H9 (cell line): ENCODE measurements around the gene KAT8. TPM values are rescaled to one million over a fixed set of nuclear protein-coding genes. Genes with fewer than 3 reads are reported as not detected.
A peak's percentile ranks its signal among the peaks of the same experiment; 100 is the strongest.

Experiments
- DNase-seq: peaks from one replicate; pipeline ENCODE4 v3.0.0-alpha.2; 2017
- H2AFZ ChIP-seq: one replicate; pipeline ENCODE4 v1.6.1; 2013; ENCODE audit warnings: mild to moderate bottlenecking, low read length, control low read depth, moderate library complexity
- H2AK5ac ChIP-seq: 2 replicates; pipeline ENCODE4 v1.6.1; 2013; ENCODE audit warnings: low read length, control low read depth, mixed read lengths; ENCODE audit not compliant: insufficient read length
- H2BK120ac ChIP-seq: one replicate; pipeline ENCODE4 v1.6.1; 2013; ENCODE audit warnings: low read depth, mild to moderate bottlenecking, low read length, control low read depth, inconsistent platforms; ENCODE audit not compliant: poor library complexity, severe bottlenecking
- H2BK12ac ChIP-seq: 2 replicates; pipeline ENCODE4 v1.6.1; 2013; ENCODE audit warnings: low read length, control low read depth, mixed read lengths, low read depth; ENCODE audit not compliant: insufficient read length
- H2BK15ac ChIP-seq: 2 replicates; pipeline ENCODE4 v1.6.1; 2013; ENCODE audit warnings: low read depth, low read length, control low read depth
- H2BK20ac ChIP-seq: one replicate; pipeline ENCODE4 v1.6.1; 2013; ENCODE audit warnings: low read depth, mild to moderate bottlenecking, low read length, control low read depth, inconsistent platforms; ENCODE audit not compliant: poor library complexity, severe bottlenecking
- H2BK5ac ChIP-seq: 2 replicates; pipeline ENCODE4 v1.6.1; 2013; ENCODE audit warnings: low read length, control low read depth, mixed read lengths; ENCODE audit not compliant: insufficient read length
- H3K14ac ChIP-seq: 2 replicates; pipeline ENCODE4 v1.6.1; 2013; ENCODE audit warnings: low read length, control low read depth; ENCODE audit not compliant: insufficient read depth
- H3K18ac ChIP-seq: 2 replicates; pipeline ENCODE4 v1.6.1; 2013; ENCODE audit warnings: low read depth, mild to moderate bottlenecking, mixed read lengths, low read length, control low read depth; ENCODE audit not compliant: insufficient read length
- H3K23ac ChIP-seq: 2 replicates; pipeline ENCODE4 v1.6.1; 2013; ENCODE audit warnings: low read length, control low read depth, mixed read lengths, low read depth; ENCODE audit not compliant: insufficient read length
- H3K23me2 ChIP-seq: 2 replicates; pipeline ENCODE4 v1.6.1; 2013; ENCODE audit warnings: low read depth, mild to moderate bottlenecking, mixed read lengths, low read length, control low read depth; ENCODE audit not compliant: insufficient read length, poor library complexity, severe bottlenecking
- H3K27ac ChIP-seq: 2 replicates; pipeline ENCODE4 v1.5.1; 2013; ENCODE audit warnings: low read length, control low read depth, mixed read lengths, low read depth; ENCODE audit not compliant: insufficient read length
- H3K27me3 ChIP-seq: 2 replicates; pipeline ENCODE4 v1.6.1; 2013; ENCODE audit warnings: low read length, control low read depth, inconsistent platforms; ENCODE audit not compliant: insufficient read depth
- H3K4ac ChIP-seq: 2 replicates; pipeline ENCODE4 v1.6.1; 2013; ENCODE audit warnings: low read depth, mild to moderate bottlenecking, control low read depth, inconsistent platforms, low read length, moderate library complexity
- H3K4me1 ChIP-seq: 2 replicates; pipeline ENCODE4 v1.6.1; 2013; ENCODE audit warnings: low read length, control low read depth, inconsistent platforms; ENCODE audit not compliant: insufficient read depth
- H3K4me2 ChIP-seq: 2 replicates; pipeline ENCODE4 v1.6.1; 2013; ENCODE audit warnings: low read length, control low read depth, mixed read lengths; ENCODE audit not compliant: insufficient read length, insufficient read depth
- H3K56ac ChIP-seq: 2 replicates; pipeline ENCODE4 v1.6.1; 2013; ENCODE audit warnings: low read depth, mild to moderate bottlenecking, mixed read lengths, low read length, control low read depth; ENCODE audit not compliant: insufficient read length
- H3K79me1 ChIP-seq: 2 replicates; pipeline ENCODE4 v1.6.1; 2013; ENCODE audit warnings: low read depth, mild to moderate bottlenecking, moderate library complexity, low read length, control low read depth, inconsistent platforms; ENCODE audit not compliant: insufficient read depth, poor library complexity, severe bottlenecking
- H3K79me2 ChIP-seq: 2 replicates; pipeline ENCODE4 v1.6.1; 2013; ENCODE audit warnings: low read length, control low read depth, inconsistent platforms; ENCODE audit not compliant: insufficient read depth
- H3K9ac ChIP-seq: 2 replicates; pipeline ENCODE4 v1.6.1; 2013; ENCODE audit warnings: low read length, control low read depth, mixed read lengths; ENCODE audit not compliant: insufficient read length; ENCODE audit errors: extremely low read depth
- H3K9me3 ChIP-seq: one replicate; pipeline ENCODE4 v1.6.1; 2013; ENCODE audit warnings: low read depth, low read length, inconsistent platforms; ENCODE audit not compliant: control insufficient read depth
- H3T11ph ChIP-seq: one replicate; pipeline ENCODE4 v1.6.1; 2013; ENCODE audit warnings: mild to moderate bottlenecking, low read length, control low read depth, inconsistent platforms
- H4K20me1 ChIP-seq: one replicate; pipeline ENCODE4 v1.6.1; 2013; ENCODE audit not compliant: control insufficient read depth, insufficient read length, insufficient read depth
- H4K5ac ChIP-seq: 2 replicates; pipeline ENCODE4 v1.6.1; 2013; ENCODE audit warnings: low read depth, mild to moderate bottlenecking, mixed read lengths, low read length, control low read depth; ENCODE audit not compliant: insufficient read length
- H4K8ac ChIP-seq: replicated peaks from 2 replicates; pipeline ENCODE4 v1.6.1; 2013; ENCODE audit warnings: low read length, control low read depth, mixed read lengths, low read depth; ENCODE audit not compliant: insufficient read length
- H4K91ac ChIP-seq: 2 replicates; pipeline ENCODE4 v1.6.1; 2013; ENCODE audit warnings: low read depth, mild to moderate bottlenecking, moderate library complexity, mixed read lengths, low read length, control low read depth; ENCODE audit not compliant: insufficient read length
- H3K27ac Mint-ChIP-seq, 3 experiments: 2 replicates in 2 of 3; 3 replicates in 1 of 3; pipeline ENCODE4 v1.8.0; 2020 to 2021; ENCODE audit warnings: mixed read lengths in 3 of 3, mild to moderate bottlenecking in 1 of 3, moderate library complexity in 1 of 3
- H3K27me3 Mint-ChIP-seq: 2 replicates; pipeline ENCODE4 v1.8.0; 2021; ENCODE audit warnings: low read depth, mild to moderate bottlenecking, moderate library complexity, mixed read lengths
- H3K36me3 Mint-ChIP-seq, 3 experiments: 2 replicates in 2 of 3; 3 replicates in 1 of 3; pipeline ENCODE4 v1.8.0; 2020 to 2021; ENCODE audit warnings: low read depth in 3 of 3, mixed read lengths in 3 of 3; ENCODE audit not compliant: insufficient read depth in 1 of 3
- H3K4me1 Mint-ChIP-seq, 2 experiments: 2 replicates each; pipeline ENCODE4 v1.8.0; 2020; ENCODE audit warnings: mixed read lengths in 2 of 2
- H3K4me3 Mint-ChIP-seq, 2 experiments: 2 replicates in 1 of 2; 3 replicates in 1 of 2; pipeline ENCODE4 v1.8.0; 2020 to 2021; ENCODE audit warnings: mild to moderate bottlenecking in 2 of 2, mixed read lengths in 2 of 2, moderate library complexity in 1 of 2
- H3K9me3 Mint-ChIP-seq, 2 experiments: 2 replicates in 1 of 2; 3 replicates in 1 of 2; pipeline ENCODE4 v1.8.0; 2020; ENCODE audit warnings: mild to moderate bottlenecking in 2 of 2, mixed read lengths in 2 of 2, moderate library complexity in 1 of 2
- CTCF ChIP-seq: fragments of 200-600 bp; sonication (generic); conservative IDR thresholded peaks from 3 replicates; pipeline ENCODE4 v1.8.0; 2021; ENCODE audit warnings: antibody characterized with exemption, mild to moderate bottlenecking
- WGBS: extraction: QIAGEN DNeasy Blood & Tissue Kit; methylation state at CpG from one replicate; pipeline ENCODE4 v1.1.7; 2013; ENCODE audit warnings: missing lambda C conversion rate, low lambda C conversion rate, mixed read lengths; ENCODE audit not compliant: insufficient read length; ENCODE audit errors: extremely low coverage; 5-methylcytosine and 5-hydroxymethylcytosine counted together
- total RNA-seq: library from RNA; stranded (reverse); gene quantifications from 2 replicates; pipeline ENCODE4 v1.2.1, GENCODE V29; 2021

Gene KAT8
- total RNA-seq, 1 experiment from 2014 or later = 52.1 TPM

DNA sequence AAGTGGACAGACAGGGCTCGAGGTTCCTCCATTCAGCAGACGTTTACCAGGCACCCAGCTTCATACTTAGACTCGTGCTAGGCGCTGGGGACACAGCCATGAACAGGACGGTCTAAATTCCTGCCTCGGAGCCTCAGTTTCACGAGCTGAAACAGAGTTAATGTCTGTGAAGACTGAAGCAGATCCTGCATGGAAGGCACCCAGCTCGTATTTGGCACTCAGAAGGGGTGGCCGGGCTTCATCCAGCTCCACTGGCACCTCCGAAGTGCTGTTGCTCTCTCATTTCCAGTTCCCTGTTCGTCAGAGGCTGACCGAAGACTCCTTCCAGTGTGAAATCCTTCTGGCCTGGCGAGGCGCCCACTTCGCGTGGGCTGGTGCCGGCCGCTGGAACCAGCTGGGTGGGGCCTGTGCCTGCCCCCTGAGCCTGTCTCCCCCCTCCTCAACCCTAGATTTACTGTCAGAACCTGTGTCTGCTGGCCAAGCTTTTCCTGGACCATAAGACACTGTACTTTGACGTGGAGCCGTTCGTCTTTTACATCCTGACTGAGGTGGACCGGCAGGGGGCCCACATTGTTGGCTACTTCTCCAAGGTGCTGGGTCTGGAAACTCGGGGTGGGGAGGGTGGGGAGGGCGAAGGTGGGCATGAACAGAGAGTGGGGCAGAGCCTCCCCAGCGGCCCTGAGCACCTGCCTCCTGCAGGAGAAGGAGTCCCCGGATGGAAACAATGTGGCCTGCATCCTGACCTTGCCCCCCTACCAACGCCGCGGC is 12.3 kb downstream of the KAT8 start:
- no peak overlapping the region for H3K4me3 Mint-ChIP-seq
- WGBS = no CpG with 5 or more reads among the region's 29 CpGs
- no peaks in the 10 kb centered on the region for H3K9me3 Mint-ChIP-seq
- peaks cover 5% of the 10 kb centered on the region for H3K23me2 ChIP-seq
- no peak overlapping the region for H4K5ac ChIP-seq
- no peak overlapping the region for H3K18ac ChIP-seq
- TF ChIP-seq CTCF = no peak
- peak overlapping the region in 2 of 3 experiments; percentile 76 to 90; a peak in 2 of 7 replicates for H3K27ac Mint-ChIP-seq
- H3K4me2 ChIP-seq = no peak overlapping the region
- H2AK5ac ChIP-seq = no peak overlapping the region
- H2BK5ac ChIP-seq = no peak overlapping the region
- H3K4me1 ChIP-seq = peaks cover 15% of the 10 kb centered on the region; the same call in 1 of the 2 replicates
- no peak overlapping the region for H2BK12ac ChIP-seq
- H4K91ac ChIP-seq = no peak overlapping the region
- H2BK20ac ChIP-seq = no peak overlapping the region
- H3K27ac ChIP-seq = no peak overlapping the region
- no peak for DNase-seq
- H2BK15ac ChIP-seq = no peak overlapping the region
- peaks cover 5% of the 10 kb centered on the region for H3K79me1 ChIP-seq
- no peak overlapping the region for H2AFZ ChIP-seq
- no peak overlapping the region for H3K9ac ChIP-seq
- H2BK120ac ChIP-seq = no peak overlapping the region
- no peak overlapping the region for H3K4ac ChIP-seq
- H3T11ph ChIP-seq = no peak overlapping the region
- H3K27me3 ChIP-seq = no peaks in the 10 kb centered on the region
- H4K20me1 ChIP-seq = no peaks in the 10 kb centered on the region
- no peak overlapping the region; the same call in 1 of the 2 replicates for H3K14ac ChIP-seq
- H3K36me3 Mint-ChIP-seq = peaks cover 29 to 50% (median 45%) of the 10 kb centered on the region in 3 experiments
- H4K8ac ChIP-seq = no peak overlapping the region
- peaks cover 38 to 41% of the 10 kb centered on the region in 2 experiments for H3K4me1 Mint-ChIP-seq
- H3K56ac ChIP-seq = no peak overlapping the region
- peaks cover 4% of the 10 kb centered on the region; the same call in 1 of the 2 replicates for H3K79me2 ChIP-seq
- no peak overlapping the region for H3K23ac ChIP-seq
- no peaks in the 10 kb centered on the region for H3K9me3 ChIP-seq
- H3K27me3 Mint-ChIP-seq = no peaks in the 10 kb centered on the region
